AML-193 (cell line): ENCODE results near the gene POPDC2.

Source experiments
- DNase-seq, 2 experiments: peaks; one replicate each; lab custom pipeline; 2025; lab: John Stamatoyannopoulos, UW

The POPDC2 gene

GRCh38 chr3:119669906-119670570 is 9.6 kb upstream of the POPDC2 start:
- DNase-seq = no peak

GRCh38 chr3:119665954-119666559 is 5.7 kb upstream of the POPDC2 start:
- DNase-seq = no peak

- no peak for DNase-seq
Observed at GRCh38 chr3:119664850-119665379, 4.5 kb upstream of the POPDC2 start.

GRCh38 chr3:119664370-119664769 is 4.0 kb upstream of the POPDC2 start:
- no peak for DNase-seq

GRCh38 chr3:119663885-119664284 is 3.5 kb upstream of the POPDC2 start:
- DNase-seq = no peak

GRCh38 chr3:119662604-119663373 is 2.4 kb upstream of the POPDC2 start:
- DNase-seq = no peak

GRCh38 chr3:119659606-119660291 is 640 bp downstream of the POPDC2 start:
- DNase-seq = no peak

GRCh38 chr3:119658994-119659393 is 1.4 kb downstream of the POPDC2 start:
- no peak for DNase-seq

GRCh38 chr3:119657887-119658702 is 2.3 kb downstream of the POPDC2 start:
- DNase-seq = no peak

- DNase-seq = no peak
Observed at GRCh38 chr3:119653876-119654275, 6.5 kb downstream of the POPDC2 start.

- no peak for DNase-seq
Observed at GRCh38 chr3:119652306-119653033, 7.9 kb downstream of the POPDC2 start.

GRCh38 chr3:119649761-119650160 is 10.6 kb downstream of the POPDC2 start:
- DNase-seq = no peak

- no peak for DNase-seq
Observed at GRCh38 chr3:119647843-119648575, 12.4 kb downstream of the POPDC2 start.

GRCh38 chr3:119647171-119647570 is 13.2 kb downstream of the POPDC2 start:
- DNase-seq = no peak

GRCh38 chr3:119645813-119646212 is 14.6 kb downstream of the POPDC2 start:
- no peak for DNase-seq

GRCh38 chr3:119644481-119644880 is 15.9 kb downstream of the POPDC2 start:
- DNase-seq = no peak

GRCh38 chr3:119643528-119643927 is 16.9 kb downstream of the POPDC2 start:
- DNase-seq = no peak

GRCh38 chr3:119642746-119643473 is 17.5 kb downstream of the POPDC2 start:
- no peak for DNase-seq

- DNase-seq = no peak
Observed at GRCh38 chr3:119641416-119641815, 19.0 kb downstream of the POPDC2 start.
